ENCODE results near the gene MRNIP. TPM values are rescaled to one million over a fixed set of nuclear protein-coding genes. Genes with fewer than 3 reads are reported as not detected.
A peak's percentile ranks its signal among the peaks of the same experiment; 100 is the strongest.

The MRNIP gene
- total RNA-seq, 1 donor = 13.0 TPM

DNA sequence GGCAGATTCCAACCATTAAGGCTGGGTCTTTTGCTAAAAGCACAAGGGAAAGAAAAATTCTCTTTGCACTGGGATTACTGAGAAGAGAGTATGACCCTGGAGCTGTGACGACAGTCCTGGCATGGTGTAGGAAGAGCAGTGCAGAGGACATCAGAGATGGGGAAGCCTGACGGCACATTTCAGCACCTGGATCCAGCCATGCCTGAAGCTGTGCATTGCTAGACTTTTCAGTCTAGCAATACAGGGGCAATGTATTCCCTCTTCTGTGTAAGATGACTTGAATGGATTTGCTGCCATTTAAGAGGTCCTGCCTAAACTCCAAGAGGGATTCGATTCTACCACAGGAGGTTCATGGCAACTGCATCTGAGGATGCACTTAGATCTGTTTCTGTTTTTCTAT, 12.3 kb upstream of the MRNIP start:
- no peak for DNase-seq (ENCODE audit: low read depth)

DNA sequence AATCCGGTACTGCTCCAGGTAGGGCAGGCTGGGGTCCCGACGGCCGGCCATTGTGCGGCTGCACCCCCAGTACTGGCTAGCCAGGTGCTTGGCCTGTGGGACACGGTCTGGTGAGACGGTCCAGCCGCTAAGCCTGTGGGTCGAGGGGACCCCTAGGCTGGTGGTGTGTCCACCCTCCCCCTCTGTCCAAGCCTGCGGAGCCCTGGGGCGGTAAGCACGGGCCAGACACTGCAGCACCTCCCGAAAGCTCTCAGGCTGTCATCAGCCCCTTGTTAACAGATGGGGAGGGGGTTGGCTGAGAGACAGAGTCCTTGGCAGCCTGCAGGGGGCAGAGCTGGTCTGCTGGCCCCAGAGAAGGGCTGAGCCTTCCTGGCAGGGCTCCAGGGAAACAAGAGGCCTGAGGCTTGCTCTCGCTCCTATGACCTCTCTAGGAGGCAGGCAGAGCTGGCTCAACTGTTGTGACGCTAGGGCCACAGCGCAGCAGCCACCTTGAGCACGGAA, 11.8 kb upstream of the MRNIP start:
- peak; percentile 62 for DNase-seq (ENCODE audit: low read depth)
- TF ChIP-seq, protein P1, sequence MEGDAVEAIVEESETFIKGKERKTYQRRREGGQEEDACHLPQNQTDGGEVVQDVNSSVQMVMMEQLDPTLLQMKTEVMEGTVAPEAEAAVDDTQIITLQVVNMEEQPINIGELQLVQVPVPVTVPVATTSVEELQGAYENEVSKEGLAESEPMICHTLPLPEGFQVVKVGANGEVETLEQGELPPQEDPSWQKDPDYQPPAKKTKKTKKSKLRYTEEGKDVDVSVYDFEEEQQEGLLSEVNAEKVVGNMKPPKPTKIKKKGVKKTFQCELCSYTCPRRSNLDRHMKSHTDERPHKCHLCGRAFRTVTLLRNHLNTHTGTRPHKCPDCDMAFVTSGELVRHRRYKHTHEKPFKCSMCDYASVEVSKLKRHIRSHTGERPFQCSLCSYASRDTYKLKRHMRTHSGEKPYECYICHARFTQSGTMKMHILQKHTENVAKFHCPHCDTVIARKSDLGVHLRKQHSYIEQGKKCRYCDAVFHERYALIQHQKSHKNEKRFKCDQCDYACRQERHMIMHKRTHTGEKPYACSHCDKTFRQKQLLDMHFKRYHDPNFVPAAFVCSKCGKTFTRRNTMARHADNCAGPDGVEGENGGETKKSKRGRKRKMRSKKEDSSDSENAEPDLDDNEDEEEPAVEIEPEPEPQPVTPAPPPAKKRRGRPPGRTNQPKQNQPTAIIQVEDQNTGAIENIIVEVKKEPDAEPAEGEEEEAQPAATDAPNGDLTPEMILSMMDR (IDR thresholded peaks at IDR 0.05; ENCODE audit: insufficient read depth, low read depth, low read length) = peak; percentile 48
- H3K4me3 ChIP-seq (ENCODE audit: low read depth, low read length) = no peak overlapping the region

More for the DNA sequence above, 12.3 kb upstream of the MRNIP start:
- H3K4me3 ChIP-seq (ENCODE audit: low read depth, low read length) = no peak overlapping the region
- TF ChIP-seq, protein P1 (IDR thresholded peaks at IDR 0.05; ENCODE audit: insufficient read depth, low read depth, low read length) = no peak

- TF ChIP-seq, protein P1 (IDR thresholded peaks at IDR 0.05; ENCODE audit: insufficient read depth, low read depth, low read length) = no peak
- no peak for DNase-seq (ENCODE audit: low read depth)
- H3K4me3 ChIP-seq (ENCODE audit: low read depth, low read length) = no peak overlapping the region
These were observed 11.2 kb upstream of the MRNIP start for GRCh38 chr5:179869641-179870402.

DNA sequence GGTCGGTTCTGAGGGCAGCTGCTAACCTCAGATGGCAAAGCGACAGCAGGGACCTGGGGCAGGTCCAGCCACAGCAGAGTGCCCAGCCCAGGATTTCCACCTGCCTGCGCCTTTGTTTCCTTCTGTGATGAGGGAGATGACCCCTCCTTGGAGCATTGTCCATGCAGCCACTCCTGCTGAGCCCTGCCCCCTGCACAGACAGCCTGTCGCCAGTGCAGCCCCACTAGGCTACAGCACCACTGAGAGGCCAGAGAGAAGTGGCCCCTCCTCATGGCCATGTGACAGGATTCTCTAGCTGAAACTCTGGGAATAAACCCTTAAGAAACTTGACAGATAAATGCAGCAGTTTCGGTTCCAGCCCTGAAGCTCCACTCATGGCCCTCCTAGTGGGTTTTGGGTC, 10.5 kb upstream of the MRNIP start:
- no peak overlapping the region for H3K4me3 ChIP-seq (ENCODE audit: low read depth, low read length)
- DNase-seq (ENCODE audit: low read depth) = no peak
- TF ChIP-seq, protein P1 (IDR thresholded peaks at IDR 0.05; ENCODE audit: insufficient read depth, low read depth, low read length) = no peak

- no peak for DNase-seq (ENCODE audit: low read depth)
- TF ChIP-seq, protein P1 (IDR thresholded peaks at IDR 0.05; ENCODE audit: insufficient read depth, low read depth, low read length) = no peak
- no peak overlapping the region for H3K4me3 ChIP-seq (ENCODE audit: low read depth, low read length)
These were observed 9.9 kb upstream of the MRNIP start for GRCh38 chr5:179868541-179868940.

DNA sequence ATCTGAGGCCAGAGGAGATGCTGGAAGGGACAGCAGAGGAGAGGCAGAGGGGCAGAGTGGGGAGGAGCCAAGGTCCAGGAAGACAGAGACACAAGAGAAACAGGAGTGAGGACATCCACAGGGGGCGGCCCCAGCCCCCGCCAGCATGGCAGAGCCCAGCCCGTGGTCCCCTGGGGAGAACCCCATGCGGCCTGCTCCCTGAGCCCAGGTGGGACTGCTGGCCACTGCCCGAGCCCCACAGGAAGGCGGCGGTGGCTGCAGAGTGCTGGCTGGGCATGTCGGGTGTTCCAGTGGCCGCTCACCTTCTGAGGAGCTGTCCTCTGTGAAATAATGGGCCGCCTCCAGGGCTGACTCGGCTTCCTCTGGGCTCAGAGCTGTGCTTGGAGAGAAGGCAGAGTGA, 8.9 kb upstream of the MRNIP start:
- TF ChIP-seq, protein P1 (IDR thresholded peaks at IDR 0.05; ENCODE audit: insufficient read depth, low read depth, low read length) = no peak
- H3K4me3 ChIP-seq (ENCODE audit: low read depth, low read length) = no peak overlapping the region
- DNase-seq (ENCODE audit: low read depth) = no peak
